GM12875 (cell line): ENCODE results near the gene PPP1R13B.

Experiments
- H3K4me3 ChIP-seq: one replicate; pipeline ENCODE4 v1.5.1; 2011; ENCODE audit warnings: low read depth, low read length, control low read depth
- CTCF ChIP-seq: IDR thresholded peaks from 2 replicates; pipeline ENCODE4 v1.5.1; 2011; ENCODE audit warnings: low read depth, mild to moderate bottlenecking, control low read depth, inconsistent platforms, low read length, moderate library complexity, borderline replicate concordance; ENCODE audit not compliant: insufficient read depth

Gene PPP1R13B

GRCh38 chr14:103732868-103733620 lies 114.3 kb downstream of the PPP1R13B start:
- no peak overlapping the region for H3K4me3 ChIP-seq
- TF ChIP-seq CTCF = no peak

GRCh38 chr14:103731916-103732867 lies 115.2 kb downstream of the PPP1R13B start:
- no peak for TF ChIP-seq CTCF
- no peak overlapping the region for H3K4me3 ChIP-seq

- TF ChIP-seq CTCF = no peak
- H3K4me3 ChIP-seq = no peak overlapping the region
Measured at GRCh38 chr14:103731481-103731880, 115.9 kb downstream of the PPP1R13B start.

- no peak overlapping the region for H3K4me3 ChIP-seq
- peak; percentile 28; the same call in 1 of the 2 replicates for TF ChIP-seq CTCF
Measured at GRCh38 chr14:103730490-103731035, 116.8 kb downstream of the PPP1R13B start.

- TF ChIP-seq CTCF = no peak
- H3K4me3 ChIP-seq = no peak overlapping the region
Measured at GRCh38 chr14:103729496-103730448, 117.6 kb downstream of the PPP1R13B start.

- no peak overlapping the region for H3K4me3 ChIP-seq
- TF ChIP-seq CTCF = no peak
Measured at GRCh38 chr14:103728721-103729120, 118.7 kb downstream of the PPP1R13B start.
